Measurements from ENCODE around the gene PXYLP1.
A peak's percentile ranks its signal among the peaks of the same experiment; 100 is the strongest.

The PXYLP1 gene

GRCh38 chr3:141269961-141270360 is 38.3 kb downstream of the PXYLP1 start:
- no peak overlapping the region for H3K27ac ChIP-seq
- ChIA-PET POLR2A (ENCODE audit: low non-redundant PET) (no interaction called here), CTCF (interaction anchor here (0.6 to 1.1 kb wide), 3 partner anchors 39 to 317 kb away, joined by 3 read pairs; no protein-coding TSS in a partner anchor)
- DNase-seq (ENCODE audit: low spot score) = no peak
- no peak for TF ChIP-seq CTCF (conservative IDR thresholded peaks at IDR 0.05; ENCODE audit: low read depth)

- TF ChIP-seq CTCF (conservative IDR thresholded peaks at IDR 0.05; ENCODE audit: low read depth) = no peak
- no peak overlapping the region for H3K27ac ChIP-seq
- POLR2A ChIA-PET (ENCODE audit: low non-redundant PET) = no interaction called here
- DNase-seq (ENCODE audit: low spot score) = no peak
- CTCF ChIA-PET = interaction anchor here (1.1 kb wide), 1 partner anchor 40 kb away, joined by 3 read pairs; no protein-coding TSS in a partner anchor
These were observed 39.8 kb downstream of the PXYLP1 start for GRCh38 chr3:141271279-141272030.

GRCh38 chr3:141272906-141273662 is 41.5 kb downstream of the PXYLP1 start:
- TF ChIP-seq CTCF (conservative IDR thresholded peaks at IDR 0.05; ENCODE audit: low read depth) = no peak
- ChIA-PET POLR2A (ENCODE audit: low non-redundant PET) (no interaction called here), CTCF (interaction anchor here (0.7 to 1.1 kb wide), 3 partner anchors 31 to 88 kb away, joined by 3 to 4 read pairs (median 3); no protein-coding TSS in a partner anchor)
- no peak for DNase-seq (ENCODE audit: low spot score)
- no peak overlapping the region for H3K27ac ChIP-seq

GRCh38 chr3:141273700-141274410 is 42.2 kb downstream of the PXYLP1 start:
- POLR2A ChIA-PET (ENCODE audit: low non-redundant PET) = no interaction called here
- no peak for TF ChIP-seq CTCF (conservative IDR thresholded peaks at IDR 0.05; ENCODE audit: low read depth)
- no peak for DNase-seq (ENCODE audit: low spot score)
- CTCF ChIA-PET = interaction anchor here (1.1 kb wide), 2 partner anchors 30 to 87 kb away, joined by 3 to 4 read pairs; no protein-coding TSS in a partner anchor
- H3K27ac ChIP-seq = no peak overlapping the region

- ChIA-PET CTCF (interaction anchor here (1.1 kb wide), 1 partner anchor 86 kb away, joined by 3 read pairs; no protein-coding TSS in a partner anchor), POLR2A (ENCODE audit: low non-redundant PET) (no interaction called here)
- no peak for TF ChIP-seq CTCF (conservative IDR thresholded peaks at IDR 0.05; ENCODE audit: low read depth)
- H3K27ac ChIP-seq = no peak overlapping the region
- DNase-seq (ENCODE audit: low spot score) = no peak
These were observed 42.9 kb downstream of the PXYLP1 start for GRCh38 chr3:141274411-141275031.

GRCh38 chr3:141275032-141275422 is 43.4 kb downstream of the PXYLP1 start:
- CTCF ChIA-PET = no interaction called here
- no peak for TF ChIP-seq CTCF (conservative IDR thresholded peaks at IDR 0.05; ENCODE audit: low read depth)
- DNase-seq (ENCODE audit: low spot score) = peak; percentile 15
- no peak overlapping the region for H3K27ac ChIP-seq
- POLR2A ChIA-PET (ENCODE audit: low non-redundant PET) = no interaction called here
